Lung (tissue), 12 donors: ENCODE measurements around the gene DIS3L2. TPM values are rescaled to one million over a fixed set of nuclear protein-coding genes. Genes with fewer than 3 reads are reported as not detected.

ENCODE experiments used
- ATAC-seq: fragments of 200-7000 bp; cut with Tn5 transposase; one replicate; pipeline ENCODE4 v1.9.1; 2020; ENCODE audit warnings: moderate number of reproducible peaks; ENCODE audit not compliant: insufficient read depth, low FRiP score
- DNase-seq, 3 donors: peaks; one replicate each; pipeline ENCODE4 v3.0.0-alpha.2; 2013 to 2017
- H3K27ac ChIP-seq, 2 donors: one replicate each; pipeline ENCODE4 v1.5.1; 2013; ENCODE audit warnings: mild to moderate bottlenecking in 2 of 2, moderate library complexity in 2 of 2, control low read depth in 1 of 2, inconsistent platforms in 1 of 2, low read depth in 1 of 2, low read length in 1 of 2
- H3K27me3 ChIP-seq, 3 donors: one replicate each; pipeline ENCODE4 v1.5.1; 2013; ENCODE audit warnings: low read length in 2 of 3; ENCODE audit not compliant: control insufficient read depth in 3 of 3, insufficient read depth in 3 of 3
- H3K36me3 ChIP-seq, 4 donors: one replicate each; pipeline ENCODE4 v1.5.1; 2013; ENCODE audit warnings: low read length in 4 of 4, mild to moderate bottlenecking in 1 of 4, moderate library complexity in 1 of 4; ENCODE audit not compliant: control insufficient read depth in 4 of 4, insufficient read depth in 4 of 4
- H3K4me1 ChIP-seq, 5 donors: one replicate each; pipeline ENCODE4 v1.5.1; 2013; ENCODE audit warnings: low read length in 5 of 5, mild to moderate bottlenecking in 2 of 5, moderate library complexity in 1 of 5; ENCODE audit not compliant: control insufficient read depth in 5 of 5, insufficient read depth in 5 of 5
- H3K4me3 ChIP-seq: one replicate; pipeline ENCODE4 v1.5.1; 2013; ENCODE audit warnings: mild to moderate bottlenecking, control low read depth, moderate library complexity
- H3K9ac ChIP-seq, 2 donors: one replicate each; pipeline ENCODE4 v1.5.1; 2013; ENCODE audit warnings: low read length in 2 of 2, control low read depth in 1 of 2; ENCODE audit not compliant: insufficient read depth in 1 of 2
- H3K9me3 ChIP-seq, 4 donors: one replicate each; pipeline ENCODE4 v1.5.1; 2013; ENCODE audit warnings: low read length in 3 of 4, mild to moderate bottlenecking in 1 of 4, moderate library complexity in 1 of 4; ENCODE audit not compliant: control insufficient read depth in 4 of 4, insufficient read depth in 3 of 4
- WGBS, 2 donors: extraction: QIAGEN DNeasy Blood & Tissue Kit; methylation state at CpG; one replicate each; pipeline ENCODE4 v1.1.7; 2013; 5-methylcytosine and 5-hydroxymethylcytosine counted together
- polyA plus RNA-seq, 2 donors: library from polyadenylated mRNA; stranded (reverse); fragments of 200-250 nt; gene quantifications; one replicate each; pipeline ENCODE4 v1.2.1, GENCODE V29; 2013
- total RNA-seq, 2 donors: library from RNA; depleted of rRNA in 1 of 2; stranded (reverse); fragments of >200 nt in 1 of 2; gene quantifications; one replicate each; pipeline ENCODE4 v1.2.1, GENCODE V29; 2014 to 2021
- TF ChIP-seq, protein P1 (sequence below): IDR thresholded peaks from 2 replicates; pipeline ENCODE4 v1.5.1; 2012; ENCODE audit warnings: mild to moderate bottlenecking; ENCODE audit errors: control extremely low read depth, extremely low read depth
- donor health status: control.
- donor health status: control.
- donor health status: Bipolar disorder and iron deficiency.
- donor health status: healthy.
- donor health status: DM: yes; HTN: yes; CAD: no.

The DIS3L2 gene
- total and polyA plus RNA-seq, 4 donors = 12.7 to 41.0 (median 31.1) TPM

DNA sequence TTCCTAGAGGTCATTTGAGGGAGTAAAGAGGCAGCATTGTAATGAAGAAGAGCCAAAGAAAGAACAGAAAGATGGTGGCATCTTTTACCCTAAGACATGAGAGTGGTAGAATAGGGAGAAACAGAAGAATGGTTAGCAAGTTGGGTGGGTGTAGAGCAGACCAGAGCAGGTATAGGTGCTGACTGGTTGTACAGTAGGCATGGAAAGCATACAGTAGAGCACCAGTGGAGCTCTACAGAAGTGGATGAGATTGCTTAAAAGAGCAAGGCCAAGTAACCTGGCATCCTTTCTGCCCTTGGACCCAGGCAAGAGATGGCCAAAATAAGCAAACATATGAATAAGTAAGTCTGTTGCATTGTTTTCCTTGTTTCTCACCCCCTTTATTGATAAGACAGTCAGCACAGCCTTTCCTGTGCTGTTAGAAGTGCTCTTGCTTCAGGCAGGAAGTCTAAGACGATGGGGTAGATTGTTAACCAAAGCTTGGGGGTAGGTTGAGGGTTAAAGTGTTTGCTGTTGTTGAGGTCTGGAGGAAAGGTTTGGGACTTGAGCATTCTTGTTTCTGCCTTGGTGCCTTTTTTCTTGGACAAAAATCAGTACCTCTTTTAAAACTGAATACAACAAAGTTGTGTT lies 76.9 kb downstream of the DIS3L2 start:
- H3K36me3 ChIP-seq = peaks cover 0 to 2% (median 0%) of the 10 kb centered on the region in 4 donors
- H3K27ac ChIP-seq = no peak overlapping the region
- H3K9me3 ChIP-seq = no peaks in the 10 kb centered on the region
- no peak overlapping the region for H3K4me3 ChIP-seq
- ATAC-seq (no peak), DNase-seq (no peak)
- WGBS, 2 donors = 56 to 66% methylated on average over 1 of the region's 1 CpG
- TF ChIP-seq, protein P1, sequence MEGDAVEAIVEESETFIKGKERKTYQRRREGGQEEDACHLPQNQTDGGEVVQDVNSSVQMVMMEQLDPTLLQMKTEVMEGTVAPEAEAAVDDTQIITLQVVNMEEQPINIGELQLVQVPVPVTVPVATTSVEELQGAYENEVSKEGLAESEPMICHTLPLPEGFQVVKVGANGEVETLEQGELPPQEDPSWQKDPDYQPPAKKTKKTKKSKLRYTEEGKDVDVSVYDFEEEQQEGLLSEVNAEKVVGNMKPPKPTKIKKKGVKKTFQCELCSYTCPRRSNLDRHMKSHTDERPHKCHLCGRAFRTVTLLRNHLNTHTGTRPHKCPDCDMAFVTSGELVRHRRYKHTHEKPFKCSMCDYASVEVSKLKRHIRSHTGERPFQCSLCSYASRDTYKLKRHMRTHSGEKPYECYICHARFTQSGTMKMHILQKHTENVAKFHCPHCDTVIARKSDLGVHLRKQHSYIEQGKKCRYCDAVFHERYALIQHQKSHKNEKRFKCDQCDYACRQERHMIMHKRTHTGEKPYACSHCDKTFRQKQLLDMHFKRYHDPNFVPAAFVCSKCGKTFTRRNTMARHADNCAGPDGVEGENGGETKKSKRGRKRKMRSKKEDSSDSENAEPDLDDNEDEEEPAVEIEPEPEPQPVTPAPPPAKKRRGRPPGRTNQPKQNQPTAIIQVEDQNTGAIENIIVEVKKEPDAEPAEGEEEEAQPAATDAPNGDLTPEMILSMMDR = no peak
- H3K27me3 ChIP-seq = no peaks in the 10 kb centered on the region
- H3K4me1 ChIP-seq = peaks cover 0 to 5% (median 0%) of the 10 kb centered on the region in 5 donors
- H3K9ac ChIP-seq = no peak overlapping the region

DNA sequence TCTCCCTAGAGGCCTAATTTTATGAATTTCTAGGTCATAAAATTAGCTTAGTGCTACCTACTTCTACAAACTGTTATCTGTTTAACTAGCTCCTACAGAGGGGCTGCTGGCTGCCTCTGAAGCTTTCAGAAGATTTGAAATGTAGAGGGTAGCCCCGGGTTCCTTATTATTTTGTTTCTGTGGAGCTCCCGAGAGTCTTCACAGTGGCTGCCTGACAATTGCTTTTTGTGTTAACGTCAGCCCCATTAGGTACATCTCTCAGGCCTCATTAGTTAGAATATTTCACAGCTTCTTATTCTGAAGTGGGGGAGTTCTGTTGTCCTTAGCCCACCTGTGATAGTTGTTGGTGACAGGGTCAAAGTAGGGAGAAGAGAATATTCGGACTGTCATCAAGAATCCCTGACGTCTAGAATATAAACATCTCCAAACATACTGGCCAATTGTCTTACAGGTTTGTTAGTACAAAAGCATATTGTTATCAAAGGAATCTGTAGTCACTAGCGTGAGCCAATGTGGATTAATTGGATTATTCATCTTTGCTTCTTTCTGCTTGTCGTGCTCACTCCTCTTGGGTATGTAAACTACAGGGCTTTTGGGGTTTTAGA lies 77.5 kb downstream of the DIS3L2 start:
- no peak overlapping the region for H3K27ac ChIP-seq
- H3K27me3 ChIP-seq = no peaks in the 10 kb centered on the region
- 83 to 91% methylated on average over 7 of the region's 7 CpGs for WGBS, 2 donors

DNA sequence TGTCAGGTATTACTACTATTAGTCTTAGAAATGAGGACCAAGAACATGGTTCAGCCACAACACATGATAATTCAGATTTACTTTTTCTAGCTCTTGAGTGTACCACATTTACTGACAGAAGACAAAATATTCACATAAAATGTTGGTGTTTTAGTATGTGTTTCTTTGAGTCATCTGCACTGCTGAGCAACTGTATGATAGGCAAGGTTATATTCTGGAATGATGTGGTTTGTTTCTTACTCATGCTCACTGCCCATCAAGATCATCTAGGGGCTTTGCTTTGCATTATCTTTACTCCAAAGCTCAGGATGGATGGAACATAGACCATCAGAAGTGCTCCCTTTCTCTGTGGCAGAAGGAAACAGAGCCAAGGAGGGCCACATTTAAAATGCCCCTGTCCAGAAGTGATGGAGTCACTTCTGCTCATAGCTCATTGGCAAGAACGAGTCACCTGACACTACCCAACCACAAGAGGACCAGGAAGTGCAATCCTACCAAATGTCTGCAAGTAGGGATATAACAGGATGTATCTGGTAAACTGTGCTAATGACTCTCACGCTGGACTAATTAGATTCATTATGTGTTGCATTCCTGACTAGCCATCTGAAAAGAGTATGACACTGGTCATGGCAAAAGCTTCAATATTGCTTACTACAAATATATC lies 81.5 kb downstream of the DIS3L2 start:
- no peak overlapping the region for H3K9ac ChIP-seq
- WGBS, 2 donors = 83 to 84% methylated on average over 2 of the region's 2 CpGs
- H3K27me3 ChIP-seq = no peaks in the 10 kb centered on the region
- H3K4me1 ChIP-seq = peaks cover 0 to 4% (median 0%) of the 10 kb centered on the region in 5 donors
- no peak overlapping the region for H3K27ac ChIP-seq
- no peak for ATAC-seq
- TF ChIP-seq, protein P1 = no peak
- H3K9me3 ChIP-seq = no peaks in the 10 kb centered on the region
- no peak overlapping the region for H3K4me3 ChIP-seq
- no peaks in the 10 kb centered on the region for H3K36me3 ChIP-seq
- DNase-seq = no peak

More for the DNA sequence above, 77.5 kb downstream of the DIS3L2 start:
- Histone ChIP-seq H3K36me3 (peaks cover 0 to 2% (median 0%) of the 10 kb centered on the region in 4 donors), H3K4me3 (no peak overlapping the region), H3K9me3 (no peaks in the 10 kb centered on the region), H3K9ac (no peak overlapping the region), H3K4me1 (peaks cover 0 to 5% (median 0%) of the 10 kb centered on the region in 5 donors)
- ATAC-seq (no peak), DNase-seq (no peak)
- TF ChIP-seq, protein P1 = no peak
